Liver (tissue), 3 donors: ENCODE data around the gene TCF12.

Experiments
- ATF3 ChIP-seq: IDR thresholded peaks from 2 replicates; pipeline ENCODE4 v1.6.1; 2016; ENCODE audit warnings: antibody characterized with exemption
- CTCF ChIP-seq: fragments of 150-350 bp; IDR thresholded peaks from 2 replicates; pipeline ENCODE4 v1.5.1; 2017; ENCODE audit warnings: improper control_type of control experiment, low read depth, low read length; ENCODE audit not compliant: missing input control
- EGR1 ChIP-seq, 2 donors: IDR thresholded peaks; 2 replicates each; pipeline ENCODE4 v1.6.1; 2016 to 2018; ENCODE audit warnings: antibody characterized with exemption in 2 of 2, low read depth in 2 of 2
- FOXA1 ChIP-seq: IDR thresholded peaks from 2 replicates; pipeline ENCODE4 v1.6.1; 2016; ENCODE audit warnings: antibody characterized with exemption
- HNF4A ChIP-seq, 2 donors: conservative IDR thresholded peaks; 2 replicates each; pipeline ENCODE4 v1.6.1; 2016; ENCODE audit warnings: antibody characterized with exemption in 2 of 2, mild to moderate bottlenecking in 2 of 2
- HNF4G ChIP-seq: IDR thresholded peaks from 2 replicates; pipeline ENCODE4 v1.6.1; 2016; ENCODE audit warnings: antibody characterized with exemption
- JUND ChIP-seq, 2 donors: IDR thresholded peaks; 2 replicates each; pipeline ENCODE4 v1.6.1; 2016; ENCODE audit warnings: antibody characterized with exemption in 2 of 2
- RAD21 ChIP-seq, 2 donors: IDR thresholded peaks; 2 replicates each; pipeline ENCODE4 v1.6.1; 2016; ENCODE audit warnings: antibody characterized with exemption in 2 of 2, mild to moderate bottlenecking in 2 of 2
- TAF1 ChIP-seq: conservative IDR thresholded peaks from 2 replicates; pipeline ENCODE4 v1.6.1; 2016; ENCODE audit warnings: antibody characterized with exemption, mild to moderate bottlenecking
- YY1 ChIP-seq: IDR thresholded peaks from 2 replicates; pipeline ENCODE4 v1.6.1; 2016; ENCODE audit warnings: antibody characterized with exemption, mild to moderate bottlenecking
- TF ChIP-seq, protein P1 (sequence below): IDR thresholded peaks from 2 replicates; pipeline ENCODE4 v1.6.1; 2016; ENCODE audit warnings: antibody characterized with exemption
- TF ChIP-seq, protein P2 (sequence below): IDR thresholded peaks from 2 replicates; pipeline ENCODE4 v1.6.1; 2016; ENCODE audit warnings: antibody characterized with exemption, mild to moderate bottlenecking
- TF ChIP-seq, protein P3 (sequence below): IDR thresholded peaks from 2 replicates; pipeline ENCODE4 v1.6.1; 2016; ENCODE audit warnings: antibody characterized with exemption
- donor health status: healthy.
- donor health status: healthy.

GRCh38 chr15:56981160-56981559, 62.7 kb downstream of the TCF12 start:
- TF ChIP-seq, protein P1, sequence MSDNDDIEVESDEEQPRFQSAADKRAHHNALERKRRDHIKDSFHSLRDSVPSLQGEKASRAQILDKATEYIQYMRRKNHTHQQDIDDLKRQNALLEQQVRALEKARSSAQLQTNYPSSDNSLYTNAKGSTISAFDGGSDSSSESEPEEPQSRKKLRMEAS, result no peak
- TF ChIP-seq CTCF (no peak), TAF1 (no peak), RAD21 (IDR thresholded peaks at IDR 0.05) (no peak), YY1 (no peak), ATF3 (no peak), FOXA1 (no peak), EGR1 (IDR thresholded peaks at IDR 0.05; ENCODE audit: low read depth in 2 of 2) (no peak), HNF4G (no peak), JUND (IDR thresholded peaks at IDR 0.05) (no peak), HNF4A (conservative IDR thresholded peaks at IDR 0.05) (no peak)
- TF ChIP-seq, protein P2, sequence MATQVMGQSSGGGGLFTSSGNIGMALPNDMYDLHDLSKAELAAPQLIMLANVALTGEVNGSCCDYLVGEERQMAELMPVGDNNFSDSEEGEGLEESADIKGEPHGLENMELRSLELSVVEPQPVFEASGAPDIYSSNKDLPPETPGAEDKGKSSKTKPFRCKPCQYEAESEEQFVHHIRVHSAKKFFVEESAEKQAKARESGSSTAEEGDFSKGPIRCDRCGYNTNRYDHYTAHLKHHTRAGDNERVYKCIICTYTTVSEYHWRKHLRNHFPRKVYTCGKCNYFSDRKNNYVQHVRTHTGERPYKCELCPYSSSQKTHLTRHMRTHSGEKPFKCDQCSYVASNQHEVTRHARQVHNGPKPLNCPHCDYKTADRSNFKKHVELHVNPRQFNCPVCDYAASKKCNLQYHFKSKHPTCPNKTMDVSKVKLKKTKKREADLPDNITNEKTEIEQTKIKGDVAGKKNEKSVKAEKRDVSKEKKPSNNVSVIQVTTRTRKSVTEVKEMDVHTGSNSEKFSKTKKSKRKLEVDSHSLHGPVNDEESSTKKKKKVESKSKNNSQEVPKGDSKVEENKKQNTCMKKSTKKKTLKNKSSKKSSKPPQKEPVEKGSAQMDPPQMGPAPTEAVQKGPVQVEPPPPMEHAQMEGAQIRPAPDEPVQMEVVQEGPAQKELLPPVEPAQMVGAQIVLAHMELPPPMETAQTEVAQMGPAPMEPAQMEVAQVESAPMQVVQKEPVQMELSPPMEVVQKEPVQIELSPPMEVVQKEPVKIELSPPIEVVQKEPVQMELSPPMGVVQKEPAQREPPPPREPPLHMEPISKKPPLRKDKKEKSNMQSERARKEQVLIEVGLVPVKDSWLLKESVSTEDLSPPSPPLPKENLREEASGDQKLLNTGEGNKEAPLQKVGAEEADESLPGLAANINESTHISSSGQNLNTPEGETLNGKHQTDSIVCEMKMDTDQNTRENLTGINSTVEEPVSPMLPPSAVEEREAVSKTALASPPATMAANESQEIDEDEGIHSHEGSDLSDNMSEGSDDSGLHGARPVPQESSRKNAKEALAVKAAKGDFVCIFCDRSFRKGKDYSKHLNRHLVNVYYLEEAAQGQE, result no peak
- TF ChIP-seq, protein P3, sequence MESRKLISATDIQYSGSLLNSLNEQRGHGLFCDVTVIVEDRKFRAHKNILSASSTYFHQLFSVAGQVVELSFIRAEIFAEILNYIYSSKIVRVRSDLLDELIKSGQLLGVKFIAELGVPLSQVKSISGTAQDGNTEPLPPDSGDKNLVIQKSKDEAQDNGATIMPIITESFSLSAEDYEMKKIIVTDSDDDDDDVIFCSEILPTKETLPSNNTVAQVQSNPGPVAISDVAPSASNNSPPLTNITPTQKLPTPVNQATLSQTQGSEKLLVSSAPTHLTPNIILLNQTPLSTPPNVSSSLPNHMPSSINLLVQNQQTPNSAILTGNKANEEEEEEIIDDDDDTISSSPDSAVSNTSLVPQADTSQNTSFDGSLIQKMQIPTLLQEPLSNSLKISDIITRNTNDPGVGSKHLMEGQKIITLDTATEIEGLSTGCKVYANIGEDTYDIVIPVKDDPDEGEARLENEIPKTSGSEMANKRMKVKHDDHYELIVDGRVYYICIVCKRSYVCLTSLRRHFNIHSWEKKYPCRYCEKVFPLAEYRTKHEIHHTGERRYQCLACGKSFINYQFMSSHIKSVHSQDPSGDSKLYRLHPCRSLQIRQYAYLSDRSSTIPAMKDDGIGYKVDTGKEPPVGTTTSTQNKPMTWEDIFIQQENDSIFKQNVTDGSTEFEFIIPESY, result no peak
